Activated naive CD4-positive, alpha-beta T cell treated with anti-CD3 and anti-CD28 coated beads for 36 hours (primary cell): ENCODE measurements around the gene HOOK1. TPM values are rescaled to one million over a fixed set of nuclear protein-coding genes. Genes with fewer than 3 reads are reported as not detected.
"Not testable (repeated sequence)": the region's sequence is repeated elsewhere in the genome, so short reads cannot be mapped to it uniquely, and the experiment has no call there.

ENCODE experiments used
- CTCF ChIA-PET: fragments of 350-600 bp; sonication (Branson Sonifier 250); formaldehyde crosslinking; loops from one replicate; lab custom pipeline; 2021; ENCODE audit warnings: antibody characterized with exemption; lab: Charles Lee
- DNase-seq: peaks from one replicate; pipeline ENCODE4 v3.0.0-alpha.2; 2020
- H3K27ac Mint-ChIP-seq: one replicate; pipeline ENCODE4 v1.8.0; 2021; ENCODE audit warnings: mild to moderate bottlenecking, mixed read lengths
- H3K27me3 Mint-ChIP-seq: one replicate; pipeline ENCODE4 v1.8.0; 2021; ENCODE audit warnings: low read depth, mixed read lengths
- H3K36me3 Mint-ChIP-seq: one replicate; pipeline ENCODE4 v1.8.0; 2021; ENCODE audit warnings: low read depth, mixed read lengths
- H3K4me1 Mint-ChIP-seq: one replicate; pipeline ENCODE4 v1.8.0; 2021; ENCODE audit warnings: low read depth, mixed read lengths
- H3K4me3 Mint-ChIP-seq: one replicate; pipeline ENCODE4 v1.8.0; 2021; ENCODE audit warnings: mild to moderate bottlenecking, moderate library complexity, mixed read lengths
- H3K9me3 Mint-ChIP-seq: one replicate; pipeline ENCODE4 v1.8.0; 2021; ENCODE audit warnings: mixed read lengths
- intact Hi-C: fragments of 100-400 bp; cut with micrococcal nuclease; formaldehyde crosslinking; loops from one replicate; pipeline ENCODE4 v1.15.1; 2023
- total RNA-seq, 2 experiments: library from RNA; stranded (reverse); gene quantifications; one replicate each; pipeline ENCODE4 v1.2.3, GENCODE V29; 2021

Gene HOOK1
- total RNA-seq, 2 experiments from 2014 or later, result 16.0 to 17.7 TPM

- Mint-ChIP-seq H3K27me3 (no peaks in the 10 kb centered on the region), H3K9me3 (no peaks in the 10 kb centered on the region), H3K27ac (no peak overlapping the region), H3K36me3 (peaks cover 2% of the 10 kb centered on the region), H3K4me1 (no peaks in the 10 kb centered on the region), H3K4me3 (no peak overlapping the region)
- intact Hi-C loops, result no loop called here
- CTCF ChIA-PET, result interaction anchor here (0.7 to 2.4 kb wide), 5 partner anchors 25 to 1297 kb away, joined by 3 to 26 read pairs (median 4); no protein-coding TSS in a partner anchor
- DNase-seq, result no peak
These were observed 87.1 kb downstream of the HOOK1 start for GRCh38 chr1:59901770-59902388.

GRCh38 chr1:59903141-59903754 is 88.5 kb downstream of the HOOK1 start:
- no peak overlapping the region for H3K27ac Mint-ChIP-seq
- no peak overlapping the region for H3K4me3 Mint-ChIP-seq
- H3K36me3 Mint-ChIP-seq, result peaks cover 4% of the 10 kb centered on the region
- CTCF ChIA-PET, result interaction anchor here (0.7 to 2.4 kb wide), 9 partner anchors 24 to 48 kb away, joined by 3 to 26 read pairs (median 4); no protein-coding TSS in a partner anchor
- H3K4me1 Mint-ChIP-seq, result no peaks in the 10 kb centered on the region
- intact Hi-C loops, result loop anchor here (1.0 kb wide), 1 partner anchor 44 kb away; no protein-coding TSS in a partner anchor
- no peaks in the 10 kb centered on the region for H3K27me3 Mint-ChIP-seq
- H3K9me3 Mint-ChIP-seq, result no peaks in the 10 kb centered on the region
- DNase-seq, result peak; percentile 51

- CTCF ChIA-PET, result interaction anchor here (1.2 to 1.5 kb wide), 2 partner anchors 13 to 41 kb away, joined by 3 read pairs; no protein-coding TSS in a partner anchor
- H3K36me3 Mint-ChIP-seq, result peaks cover 2% of the 10 kb centered on the region
These were observed 92.2 kb downstream of the HOOK1 start for GRCh38 chr1:59906931-59907330.

DNA sequence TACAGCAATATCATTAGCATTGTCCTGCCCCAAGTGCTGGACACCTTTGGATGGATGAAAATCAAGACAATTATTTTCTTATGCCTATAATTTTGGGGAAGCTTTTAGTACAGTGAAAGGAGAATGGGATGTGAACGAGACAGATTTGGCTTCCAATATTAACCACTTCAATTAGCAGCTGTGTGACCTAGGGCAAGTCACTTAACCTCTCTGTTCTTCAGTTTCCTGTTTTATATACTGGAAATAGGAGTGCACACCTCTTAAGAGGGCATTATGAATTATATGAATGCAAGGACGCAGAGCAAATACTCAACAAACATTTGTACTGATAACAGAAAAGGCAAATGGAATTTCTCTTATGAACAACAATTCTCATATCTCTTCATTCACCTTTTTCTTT is 93.3 kb downstream of the HOOK1 start:
- Mint-ChIP-seq H3K4me3 (no peak overlapping the region), H3K4me1 (no peaks in the 10 kb centered on the region), H3K27me3 (no peaks in the 10 kb centered on the region), H3K9me3 (no peaks in the 10 kb centered on the region), H3K36me3 (peaks cover 4% of the 10 kb centered on the region), H3K27ac (no peak overlapping the region)
- no peak for DNase-seq
- intact Hi-C loops, result no loop called here
- CTCF ChIA-PET, result interaction anchor here (1.5 kb wide), 1 partner anchor 40 kb away, joined by 3 read pairs; no protein-coding TSS in a partner anchor

More at GRCh38 chr1:59906931-59907330, 92.2 kb downstream of the HOOK1 start:
- DNase-seq, result no peak
- no peaks in the 10 kb centered on the region for H3K4me1 Mint-ChIP-seq
- no peaks in the 10 kb centered on the region for H3K27me3 Mint-ChIP-seq
- H3K4me3 Mint-ChIP-seq, result no peak overlapping the region
- intact Hi-C loops, result no loop called here
- H3K27ac Mint-ChIP-seq, result no peak overlapping the region
- no peaks in the 10 kb centered on the region for H3K9me3 Mint-ChIP-seq

DNA sequence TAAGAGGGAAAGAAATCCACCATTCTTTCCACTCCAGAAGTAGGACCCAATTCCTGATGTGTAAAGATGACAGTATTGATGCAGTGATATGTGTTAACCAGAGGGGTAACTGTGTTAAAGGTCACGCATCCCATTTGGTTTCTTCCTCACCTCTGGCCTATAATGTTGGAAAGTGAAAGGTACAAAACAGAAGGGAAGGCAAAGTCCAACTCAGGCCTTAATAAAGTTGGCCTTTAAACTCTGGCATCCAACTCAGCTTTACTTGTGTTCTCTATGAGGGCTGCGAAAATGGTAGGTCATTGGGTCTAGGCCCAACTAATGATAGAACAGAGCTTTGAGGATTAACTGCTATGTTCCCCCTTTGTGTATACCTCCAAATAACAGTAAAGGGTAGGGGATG is 93.9 kb downstream of the HOOK1 start:
- DNase-seq, result no peak
- Mint-ChIP-seq H3K4me3 (no peak overlapping the region), H3K27ac (no peak overlapping the region), H3K36me3 (peaks cover 4% of the 10 kb centered on the region), H3K4me1 (no peaks in the 10 kb centered on the region), H3K27me3 (no peaks in the 10 kb centered on the region), H3K9me3 (no peaks in the 10 kb centered on the region)
- intact Hi-C loops, result no loop called here
- CTCF ChIA-PET, result interaction anchor here (3.3 kb wide), 1 partner anchor 38 kb away, joined by 9 read pairs; no protein-coding TSS in a partner anchor

DNA sequence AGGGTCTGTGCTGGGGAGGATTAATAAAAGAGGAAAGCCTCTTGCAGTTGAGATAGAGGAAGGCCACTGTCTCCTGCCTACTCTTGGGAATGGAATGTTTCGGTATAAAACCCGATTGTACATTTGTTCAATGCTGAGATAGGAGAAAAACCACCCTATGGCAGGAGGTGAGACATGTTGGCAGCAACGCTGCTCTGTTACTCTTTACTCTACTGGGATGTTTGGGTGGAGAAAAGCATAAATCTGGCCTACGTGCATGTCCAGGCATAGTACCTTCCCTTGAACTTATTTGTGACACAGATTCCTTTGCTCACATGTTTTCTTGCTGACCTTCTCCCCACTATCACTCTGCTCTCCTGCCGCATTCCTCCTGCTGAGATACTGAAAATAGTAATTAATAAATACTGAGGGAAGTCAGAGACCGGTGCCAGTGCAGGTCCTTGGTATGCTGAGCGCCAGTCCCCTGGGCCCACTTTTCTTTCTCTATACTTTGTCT is 100.1 kb downstream of the HOOK1 start:
- DNase-seq, H3K4me3 Mint-ChIP-seq, H3K27ac Mint-ChIP-seq, CTCF ChIA-PET, H3K27me3 Mint-ChIP-seq, H3K36me3 Mint-ChIP-seq, H3K4me1 Mint-ChIP-seq, intact Hi-C loops, H3K9me3 Mint-ChIP-seq: not testable (repeated sequence)

- DNase-seq, result no peak
- intact Hi-C loops, result no loop called here
- H3K27ac Mint-ChIP-seq, result no peak overlapping the region
- no peaks in the 10 kb centered on the region for H3K9me3 Mint-ChIP-seq
- H3K27me3 Mint-ChIP-seq, result no peaks in the 10 kb centered on the region
- no peak overlapping the region for H3K4me3 Mint-ChIP-seq
- CTCF ChIA-PET, result no interaction called here
- H3K36me3 Mint-ChIP-seq, result peaks cover 2% of the 10 kb centered on the region
- no peaks in the 10 kb centered on the region for H3K4me1 Mint-ChIP-seq
These were observed 100.8 kb downstream of the HOOK1 start for GRCh38 chr1:59915516-59915915.

DNA sequence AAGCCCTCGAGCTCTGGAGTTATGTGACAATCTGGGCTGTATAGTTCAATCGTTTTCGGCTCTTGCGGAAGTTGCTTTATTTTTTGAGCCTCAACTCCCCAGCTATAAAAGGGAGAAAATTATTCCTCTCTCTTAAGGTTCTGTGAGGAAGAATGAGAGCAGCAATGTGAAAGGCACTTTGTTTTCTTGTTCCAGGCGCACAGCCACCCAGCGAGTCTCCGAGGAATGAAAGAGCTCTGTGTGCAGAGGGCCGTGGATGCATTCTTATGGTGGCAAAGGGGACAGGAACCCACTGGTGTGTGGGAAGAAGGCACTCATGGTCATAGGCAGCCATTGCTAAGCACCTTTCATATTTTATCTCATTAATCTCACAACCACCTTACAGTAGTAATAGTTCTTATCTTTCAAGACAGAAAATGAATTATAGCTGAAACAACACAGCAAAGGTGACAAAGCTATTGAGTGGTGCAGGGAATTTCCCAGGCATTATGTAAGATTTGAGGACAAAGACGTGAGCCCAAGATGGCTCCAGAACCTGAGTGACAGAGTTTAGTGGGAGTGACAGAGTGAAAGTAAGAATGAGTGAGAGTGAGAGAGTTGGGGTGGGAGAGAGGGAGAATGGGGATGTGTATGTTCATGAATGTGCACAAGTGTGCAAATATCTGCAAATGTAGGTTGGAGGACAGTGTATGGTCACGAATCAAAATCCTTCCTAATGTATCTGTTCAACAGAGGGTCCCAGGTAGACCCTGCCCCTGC is 102.5 kb downstream of the HOOK1 start:
- Mint-ChIP-seq H3K9me3 (no peaks in the 10 kb centered on the region), H3K4me1 (no peaks in the 10 kb centered on the region), H3K36me3 (no peaks in the 10 kb centered on the region), H3K27me3 (no peaks in the 10 kb centered on the region), H3K27ac (no peak overlapping the region), H3K4me3 (no peak overlapping the region)
- CTCF ChIA-PET, result interaction anchor here (0.7 kb wide), 1 partner anchor 689 kb away, joined by 3 read pairs; no protein-coding TSS in a partner anchor
- intact Hi-C loops, result no loop called here
- no peak for DNase-seq

DNA sequence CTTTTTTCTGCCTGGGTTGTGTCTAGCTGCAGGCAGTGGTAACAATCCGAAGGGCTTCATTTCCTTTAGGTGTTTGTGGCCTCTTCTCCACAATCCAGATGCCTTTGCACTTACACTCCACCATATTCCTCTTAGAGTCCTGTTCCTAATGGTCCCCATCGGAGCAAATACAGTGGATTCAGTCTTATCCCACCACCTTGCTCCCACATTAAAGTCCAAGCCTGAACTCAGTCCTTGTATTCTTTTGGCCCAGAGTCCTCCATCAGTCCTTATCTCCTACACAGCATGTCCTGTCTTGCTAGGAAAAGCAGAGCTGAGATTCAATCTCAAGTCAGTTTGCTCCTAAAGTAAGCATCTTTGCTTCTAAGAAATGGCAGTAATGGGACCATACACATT is 103.0 kb downstream of the HOOK1 start:
- Mint-ChIP-seq H3K27me3 (no peaks in the 10 kb centered on the region), H3K4me1 (no peaks in the 10 kb centered on the region), H3K4me3 (no peak overlapping the region), H3K9me3 (no peaks in the 10 kb centered on the region), H3K36me3 (no peaks in the 10 kb centered on the region), H3K27ac (no peak overlapping the region)
- CTCF ChIA-PET, result interaction anchor here (0.7 kb wide), 1 partner anchor 690 kb away, joined by 3 read pairs; no protein-coding TSS in a partner anchor
- intact Hi-C loops, result no loop called here
- DNase-seq, result no peak

GRCh38 chr1:59919746-59920145 is 105.0 kb downstream of the HOOK1 start:
- H3K4me1 Mint-ChIP-seq, result no peaks in the 10 kb centered on the region
- H3K9me3 Mint-ChIP-seq, result peaks cover 4% of the 10 kb centered on the region
- intact Hi-C loops, result no loop called here
- no peaks in the 10 kb centered on the region for H3K27me3 Mint-ChIP-seq
- H3K4me3 Mint-ChIP-seq, result no peak overlapping the region
- no peak for DNase-seq
- no peak overlapping the region for H3K27ac Mint-ChIP-seq
- CTCF ChIA-PET, result interaction anchor here (1.4 kb wide), 1 partner anchor 28 kb away, joined by 4 read pairs; no protein-coding TSS in a partner anchor
- no peaks in the 10 kb centered on the region for H3K36me3 Mint-ChIP-seq

GRCh38 chr1:59921258-59921899 is 106.6 kb downstream of the HOOK1 start:
- CTCF ChIA-PET, result interaction anchor here (2.2 kb wide), 1 partner anchor 26 kb away, joined by 5 read pairs; no protein-coding TSS in a partner anchor
- H3K4me3 Mint-ChIP-seq, intact Hi-C loops, H3K4me1 Mint-ChIP-seq, H3K27me3 Mint-ChIP-seq, DNase-seq, H3K9me3 Mint-ChIP-seq, H3K27ac Mint-ChIP-seq, H3K36me3 Mint-ChIP-seq: not testable (repeated sequence)
